Breast epithelium (tissue), 3 donors: Measurements from ENCODE around the gene MAD2L1BP.

Experiments used
- POLR2A ChIP-seq: fragments of 450-650 bp; IDR thresholded peaks from one replicate; pipeline ENCODE4 v1.6.1; 2016; ENCODE audit warnings: antibody characterized with exemption, mild to moderate bottlenecking, moderate library complexity
- POLR2AphosphoS5 ChIP-seq, 3 donors: sonication (generic); formaldehyde crosslinking; IDR thresholded peaks; one replicate each; pipeline ENCODE4 v1.6.1; 2017; ENCODE audit warnings: antibody characterized with exemption in 3 of 3
- TF ChIP-seq, protein P1 (sequence below), 3 donors: fragments of 450-650 bp; IDR thresholded peaks; one replicate each; pipeline ENCODE4 v1.5.1; 2016 to 2017; ENCODE audit warnings: antibody characterized with exemption in 3 of 3, mild to moderate bottlenecking in 3 of 3, moderate library complexity in 3 of 3

GRCh38 chr6:43624786-43625288 is 10.8 kb upstream of the MAD2L1BP start:
- TF ChIP-seq, protein P1, sequence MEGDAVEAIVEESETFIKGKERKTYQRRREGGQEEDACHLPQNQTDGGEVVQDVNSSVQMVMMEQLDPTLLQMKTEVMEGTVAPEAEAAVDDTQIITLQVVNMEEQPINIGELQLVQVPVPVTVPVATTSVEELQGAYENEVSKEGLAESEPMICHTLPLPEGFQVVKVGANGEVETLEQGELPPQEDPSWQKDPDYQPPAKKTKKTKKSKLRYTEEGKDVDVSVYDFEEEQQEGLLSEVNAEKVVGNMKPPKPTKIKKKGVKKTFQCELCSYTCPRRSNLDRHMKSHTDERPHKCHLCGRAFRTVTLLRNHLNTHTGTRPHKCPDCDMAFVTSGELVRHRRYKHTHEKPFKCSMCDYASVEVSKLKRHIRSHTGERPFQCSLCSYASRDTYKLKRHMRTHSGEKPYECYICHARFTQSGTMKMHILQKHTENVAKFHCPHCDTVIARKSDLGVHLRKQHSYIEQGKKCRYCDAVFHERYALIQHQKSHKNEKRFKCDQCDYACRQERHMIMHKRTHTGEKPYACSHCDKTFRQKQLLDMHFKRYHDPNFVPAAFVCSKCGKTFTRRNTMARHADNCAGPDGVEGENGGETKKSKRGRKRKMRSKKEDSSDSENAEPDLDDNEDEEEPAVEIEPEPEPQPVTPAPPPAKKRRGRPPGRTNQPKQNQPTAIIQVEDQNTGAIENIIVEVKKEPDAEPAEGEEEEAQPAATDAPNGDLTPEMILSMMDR (IDR thresholded peaks at IDR 0.05), result no peak
- no peak for TF ChIP-seq POLR2A
- TF ChIP-seq POLR2AphosphoS5 (IDR thresholded peaks at IDR 0.05), result no peak
